AG09319 (cell line): ENCODE results near the gene CERS1.

ENCODE experiments used
- DNase-seq: peaks from one replicate; pipeline ENCODE4 v3.0.0-alpha.2; 2010; ENCODE audit warnings: low read depth; ENCODE audit errors: extremely low read depth
- TF ChIP-seq, protein P1 (sequence below): IDR thresholded peaks from 2 replicates; pipeline ENCODE4 v1.5.1; 2011; ENCODE audit warnings: low read depth, mild to moderate bottlenecking, inconsistent platforms, low read length, moderate library complexity

The CERS1 gene

DNA sequence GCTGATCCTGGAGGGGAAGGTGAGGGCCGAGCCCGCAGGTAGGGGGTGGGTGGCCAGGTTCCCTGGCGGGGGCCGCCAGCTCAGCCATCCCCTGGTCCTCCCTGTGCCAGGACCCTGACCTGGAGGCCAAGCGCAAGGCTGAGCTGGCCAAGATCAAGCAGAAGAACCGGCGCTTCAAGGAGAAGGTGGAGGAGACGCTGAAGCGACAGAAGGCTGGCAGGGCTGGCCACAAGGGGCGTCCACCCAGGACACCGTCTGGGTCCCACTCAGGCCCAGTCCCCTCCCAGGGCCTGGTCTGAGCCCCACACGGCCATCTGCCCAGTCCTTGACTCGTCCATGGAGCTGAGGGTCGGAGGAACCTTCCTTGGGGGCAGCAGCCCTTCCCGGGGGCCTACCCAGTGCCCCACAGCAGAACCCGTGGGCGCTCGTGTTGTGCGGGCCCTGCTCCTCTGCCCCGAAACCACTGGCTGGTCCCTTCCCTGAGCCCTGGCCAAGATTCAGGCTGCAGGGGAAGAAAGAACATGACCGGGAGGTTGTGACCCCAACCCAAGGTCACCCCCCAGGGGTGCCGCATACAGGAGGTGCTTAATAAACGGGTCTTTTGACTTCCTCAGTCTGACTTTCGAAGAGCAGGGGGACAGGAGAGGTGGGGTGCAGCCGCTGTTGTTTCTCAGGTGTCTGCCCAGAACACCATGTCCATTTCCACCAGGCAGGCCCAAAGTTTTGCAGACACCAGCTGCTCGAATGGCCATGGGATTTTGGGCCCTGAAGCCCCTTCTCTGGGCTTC is 32.3 kb upstream of the CERS1 start:
- TF ChIP-seq, protein P1, sequence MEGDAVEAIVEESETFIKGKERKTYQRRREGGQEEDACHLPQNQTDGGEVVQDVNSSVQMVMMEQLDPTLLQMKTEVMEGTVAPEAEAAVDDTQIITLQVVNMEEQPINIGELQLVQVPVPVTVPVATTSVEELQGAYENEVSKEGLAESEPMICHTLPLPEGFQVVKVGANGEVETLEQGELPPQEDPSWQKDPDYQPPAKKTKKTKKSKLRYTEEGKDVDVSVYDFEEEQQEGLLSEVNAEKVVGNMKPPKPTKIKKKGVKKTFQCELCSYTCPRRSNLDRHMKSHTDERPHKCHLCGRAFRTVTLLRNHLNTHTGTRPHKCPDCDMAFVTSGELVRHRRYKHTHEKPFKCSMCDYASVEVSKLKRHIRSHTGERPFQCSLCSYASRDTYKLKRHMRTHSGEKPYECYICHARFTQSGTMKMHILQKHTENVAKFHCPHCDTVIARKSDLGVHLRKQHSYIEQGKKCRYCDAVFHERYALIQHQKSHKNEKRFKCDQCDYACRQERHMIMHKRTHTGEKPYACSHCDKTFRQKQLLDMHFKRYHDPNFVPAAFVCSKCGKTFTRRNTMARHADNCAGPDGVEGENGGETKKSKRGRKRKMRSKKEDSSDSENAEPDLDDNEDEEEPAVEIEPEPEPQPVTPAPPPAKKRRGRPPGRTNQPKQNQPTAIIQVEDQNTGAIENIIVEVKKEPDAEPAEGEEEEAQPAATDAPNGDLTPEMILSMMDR: no peak
- no peak for DNase-seq

DNA sequence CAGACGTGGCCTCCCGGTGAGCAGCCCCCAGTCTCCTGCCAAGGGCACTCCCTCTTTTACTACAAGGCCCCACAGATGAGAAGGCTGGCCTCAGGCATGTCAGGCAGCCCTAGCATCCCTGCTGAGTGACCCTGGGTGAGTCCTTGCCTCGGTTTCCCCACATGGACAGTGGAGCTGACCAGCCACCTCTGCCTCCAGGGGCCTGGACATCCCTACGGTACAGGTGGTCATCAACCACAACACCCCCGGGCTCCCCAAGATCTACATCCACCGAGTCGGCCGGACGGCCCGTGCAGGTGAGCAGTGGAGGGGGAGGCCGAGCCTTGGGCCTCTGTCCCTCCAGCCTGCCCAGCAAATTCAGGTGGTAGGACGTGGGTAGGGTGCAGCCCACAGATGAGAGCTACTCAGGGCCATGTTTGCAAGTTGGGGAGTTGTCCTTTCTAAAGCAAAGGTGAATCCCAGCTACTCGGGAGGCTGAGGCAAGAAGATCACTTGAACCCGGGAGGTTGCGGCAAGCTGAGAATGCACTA is 28.8 kb upstream of the CERS1 start:
- no peak for DNase-seq
- TF ChIP-seq, protein P1: no peak

DNA sequence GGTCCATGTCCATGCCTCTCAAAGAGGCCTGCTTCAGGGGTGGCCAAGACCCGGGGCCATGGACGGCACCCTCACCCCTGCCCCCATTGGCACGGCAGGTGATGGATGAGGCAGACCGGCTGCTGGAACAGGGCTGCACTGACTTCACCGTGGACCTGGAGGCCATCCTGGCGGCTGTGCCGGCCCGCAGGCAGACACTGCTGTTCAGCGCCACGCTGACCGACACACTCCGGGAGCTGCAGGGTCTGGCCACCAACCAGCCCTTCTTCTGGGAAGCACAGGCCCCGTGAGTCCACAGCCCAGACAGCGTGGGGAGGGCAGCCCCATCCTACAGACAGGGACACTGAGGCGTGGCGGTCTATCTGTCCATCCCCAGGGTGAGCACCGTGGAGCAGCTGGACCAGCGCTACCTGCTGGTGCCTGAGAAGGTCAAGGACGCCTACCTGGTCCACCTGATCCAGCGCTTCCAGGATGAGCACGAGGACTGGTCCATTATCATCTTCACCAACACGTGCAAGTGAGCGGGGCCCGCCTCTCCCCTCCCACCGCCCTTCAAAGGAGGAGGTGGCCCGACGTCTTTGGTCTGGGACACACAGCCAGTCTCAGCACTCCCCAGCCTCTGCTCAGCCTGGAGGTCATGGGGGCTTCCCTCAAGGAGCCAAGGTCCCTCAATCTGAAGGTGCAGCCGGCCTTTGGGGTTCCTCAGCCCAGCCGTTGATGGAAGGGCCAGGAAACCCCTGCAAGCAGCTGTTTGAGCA is 26.4 kb upstream of the CERS1 start:
- TF ChIP-seq, protein P1: no peak
- no peak for DNase-seq

DNA sequence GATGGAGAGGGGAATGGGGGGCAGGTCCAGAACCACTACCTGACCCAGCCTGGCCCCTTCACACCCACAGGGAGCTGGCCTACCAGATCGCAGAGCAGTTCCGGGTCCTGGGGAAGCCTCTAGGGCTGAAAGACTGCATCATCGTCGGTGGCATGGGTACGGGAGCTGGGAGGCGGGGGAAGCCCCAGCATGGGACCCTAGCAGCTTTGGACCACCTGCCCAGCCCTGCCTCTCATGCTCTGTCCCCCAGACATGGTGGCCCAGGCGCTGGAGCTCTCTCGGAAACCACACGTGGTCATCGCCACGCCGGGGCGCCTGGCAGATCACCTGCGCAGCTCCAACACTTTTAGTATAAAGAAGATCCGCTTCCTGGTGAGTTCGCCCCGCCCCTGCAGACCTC is 25.6 kb upstream of the CERS1 start:
- TF ChIP-seq, protein P1: no peak
- DNase-seq: no peak

DNA sequence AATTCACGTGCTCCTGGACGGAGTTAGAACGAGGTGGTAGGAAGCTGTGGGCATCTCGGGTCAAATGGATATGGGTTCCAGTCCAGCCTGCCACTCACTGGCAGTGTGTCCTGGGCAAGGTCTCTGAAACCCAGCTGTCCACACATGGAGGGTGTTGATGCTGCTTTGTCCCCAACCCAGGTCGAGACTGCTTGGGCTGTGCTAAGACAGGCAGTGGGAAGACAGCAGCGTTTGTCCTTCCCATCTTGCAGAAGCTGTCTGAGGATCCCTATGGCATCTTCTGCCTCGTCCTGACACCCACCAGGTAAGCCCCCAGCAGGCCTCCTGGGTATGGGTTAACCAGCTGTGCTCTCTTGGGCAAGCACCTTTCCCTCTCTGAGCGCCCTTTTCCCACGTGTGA is 24.4 kb upstream of the CERS1 start:
- no peak for DNase-seq
- TF ChIP-seq, protein P1: no peak

DNA sequence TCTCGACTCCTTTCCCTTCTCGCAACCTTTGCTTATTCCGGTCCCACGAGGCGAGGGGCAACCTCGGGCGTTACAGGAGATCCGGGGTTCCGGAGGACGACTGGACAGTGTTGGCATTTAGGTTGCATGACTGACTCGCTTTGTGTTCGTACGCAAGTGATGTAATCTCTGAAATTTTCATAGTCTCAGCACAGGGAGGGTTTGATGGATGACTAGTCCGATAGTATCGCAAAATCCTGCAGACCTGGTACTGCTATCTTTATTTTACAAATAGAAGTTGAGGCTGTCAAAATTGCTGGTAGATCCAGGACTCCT is 23.9 kb upstream of the CERS1 start:
- TF ChIP-seq, protein P1: no peak
- DNase-seq: no peak
